Astrocyte of the cerebellum (primary cell): Measurements from ENCODE around the gene RNF6.
A peak's percentile ranks its signal among the peaks of the same experiment; 100 is the strongest.
"Not testable (repeated sequence)": the region's sequence is repeated elsewhere in the genome, so short reads cannot be mapped to it uniquely, and the experiment has no call there.

Experiments used
- DNase-seq: peaks from one replicate; pipeline ENCODE4 v3.0.0-alpha.2; 2011; ENCODE audit warnings: low read depth
- H3K4me3 ChIP-seq: 2 replicates; pipeline ENCODE4 v1.5.1; 2011; ENCODE audit warnings: mild to moderate bottlenecking, low read depth, low read length, moderate library complexity
- CTCF ChIP-seq: IDR thresholded peaks from 2 replicates; pipeline ENCODE4 v1.5.1; 2012; ENCODE audit warnings: low read length, low read depth, moderate library complexity, mild to moderate bottlenecking; ENCODE audit errors: missing control alignments
- in situ Hi-C: cut with HindIII; loops from 2 replicates; pipeline ENCODE4 v1.10.0; 2017; ENCODE audit warnings: low sequenced_read_pairs

The RNF6 gene

GRCh38 chr13:26255691-26256277 lies 33.7 kb upstream of the RNF6 start:
- no peak for DNase-seq
- TF ChIP-seq CTCF = peak; percentile 33
- H3K4me3 ChIP-seq = peak overlapping the region; percentile 78
- in situ Hi-C loops = no loop called here

- TF ChIP-seq CTCF = no peak
- in situ Hi-C loops = no loop called here
- H3K4me3 ChIP-seq = peak overlapping the region; percentile 78
- no peak for DNase-seq
Measured at GRCh38 chr13:26255115-26255514, 33.0 kb upstream of the RNF6 start.

- TF ChIP-seq CTCF = no peak
- in situ Hi-C loops = no loop called here
- DNase-seq = no peak
- peak overlapping the region; percentile 78 for H3K4me3 ChIP-seq
Measured at GRCh38 chr13:26254583-26255111, 32.5 kb upstream of the RNF6 start.

- in situ Hi-C loops = no loop called here
- TF ChIP-seq CTCF = no peak
- H3K4me3 ChIP-seq = peak within 1 kb of the TSS; percentile 78
- DNase-seq = peak; percentile 62
Measured at GRCh38 chr13:26253787-26254582, 31.9 kb upstream of the RNF6 start, which contains the start of gene CDK8. CDK8 (plus strand) TSS chr13:26254129; CDS start chr13:26254642, 513 bp downstream.

GRCh38 chr13:26253262-26253786 lies 31.2 kb upstream of the RNF6 start:
- in situ Hi-C loops = no loop called here
- no peak for TF ChIP-seq CTCF
- peak overlapping the region; percentile 78 for H3K4me3 ChIP-seq

GRCh38 chr13:26252006-26252405 lies 29.9 kb upstream of the RNF6 start:
- H3K4me3 ChIP-seq, DNase-seq, in situ Hi-C loops: not testable (repeated sequence)

More at GRCh38 chr13:26253262-26253786, 31.2 kb upstream of the RNF6 start:
- DNase-seq = no peak
